Stimulated activated memory B cell treated with anti-CD40 and anti-IgM and Interleukin-4, amounts not matched to agents 10 μg/mL and 1 μg/mL and 100 μg/mL, for 72 hours (primary cell): ENCODE data around the gene LETM1.

Experiments
- ATAC-seq: fragments of 150-1000 bp; cut with Tn5 transposase; 2 replicates; pipeline ENCODE4 v1.10.0; 2021
- H3K27ac Mint-ChIP-seq: one replicate; pipeline ENCODE4 v1.8.0; 2022; ENCODE audit warnings: mild to moderate bottlenecking, mixed read lengths
- H3K27me3 Mint-ChIP-seq: one replicate; pipeline ENCODE4 v1.8.0; 2022; ENCODE audit warnings: mixed read lengths
- H3K36me3 Mint-ChIP-seq: one replicate; pipeline ENCODE4 v1.8.0; 2022; ENCODE audit warnings: mixed read lengths
- H3K4me1 Mint-ChIP-seq: one replicate; pipeline ENCODE4 v1.8.0; 2022; ENCODE audit warnings: mixed read lengths
- H3K4me3 Mint-ChIP-seq: one replicate; pipeline ENCODE4 v1.8.0; 2022; ENCODE audit warnings: mild to moderate bottlenecking, moderate library complexity, mixed read lengths
- H3K9me3 Mint-ChIP-seq: one replicate; pipeline ENCODE4 v1.8.0; 2022; ENCODE audit warnings: mixed read lengths

LETM1 gene

GRCh38 chr4:1856071-1856942 is at the start of gene LETM1:
TSS of gene LETM1 (minus strand) at chr4:1856156. CDS start at chr4:1855950, 206 bp downstream.
- peak; percentile 98 for ATAC-seq
- Mint-ChIP-seq H3K27ac (peak within 1 kb of the TSS; percentile 74), H3K9me3 (no peaks in the 10 kb centered on the region), H3K27me3 (no peaks in the 10 kb centered on the region), H3K4me1 (peaks cover 39% of the 10 kb centered on the region), H3K4me3 (peak within 1 kb of the TSS; percentile 86), H3K36me3 (no peaks in the 10 kb centered on the region)

DNA sequence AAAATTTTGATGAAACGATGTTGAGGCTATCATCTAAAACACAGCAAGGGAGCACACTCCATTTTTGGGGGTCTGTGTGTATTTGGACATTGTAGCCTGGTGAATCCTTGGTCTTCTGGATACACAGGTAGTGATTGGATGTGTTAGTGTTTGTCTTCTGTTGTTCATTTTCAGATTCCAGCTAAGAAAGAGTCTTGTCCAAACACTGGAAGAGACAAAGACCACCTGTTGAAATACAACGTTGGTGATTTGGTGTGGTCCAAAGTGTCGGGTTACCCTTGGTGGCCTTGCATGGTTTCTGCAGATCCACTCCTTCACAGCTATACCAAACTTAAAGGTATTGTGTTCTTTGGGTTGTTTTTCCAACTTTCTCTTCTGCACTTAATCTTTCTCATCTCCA is 48.1 kb upstream of the LETM1 start:
- Mint-ChIP-seq H3K27ac (no peak overlapping the region), H3K4me1 (peaks cover 18% of the 10 kb centered on the region), H3K4me3 (no peak overlapping the region), H3K9me3 (no peaks in the 10 kb centered on the region), H3K27me3 (no peaks in the 10 kb centered on the region), H3K36me3 (peaks cover 64% of the 10 kb centered on the region)
- ATAC-seq, result no peak

DNA sequence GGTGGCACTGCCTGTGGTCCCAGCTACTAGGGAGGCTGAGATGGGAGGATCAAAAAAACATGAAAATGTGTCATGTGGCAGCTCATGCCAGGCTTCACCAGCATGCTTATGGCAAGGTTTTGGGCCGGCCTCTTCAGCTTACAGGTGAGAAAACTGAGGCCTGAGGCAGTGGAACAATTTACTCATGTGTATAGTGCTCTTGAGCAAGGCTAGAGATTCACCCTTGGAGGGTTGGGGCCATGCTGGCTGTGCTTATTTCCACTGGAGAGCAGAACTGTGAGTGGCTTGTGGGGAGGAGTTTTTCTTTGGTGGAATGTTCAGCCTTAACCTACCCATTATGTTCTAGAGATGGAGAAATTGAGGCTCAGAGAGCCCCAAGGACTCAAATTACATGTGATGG is 47.1 kb upstream of the LETM1 start:
- peaks cover 19% of the 10 kb centered on the region for H3K4me1 Mint-ChIP-seq
- H3K27ac Mint-ChIP-seq, result no peak overlapping the region
- H3K4me3 Mint-ChIP-seq, result no peak overlapping the region
- H3K27me3 Mint-ChIP-seq, result no peaks in the 10 kb centered on the region
- ATAC-seq, result no peak
- H3K36me3 Mint-ChIP-seq, result peaks cover 60% of the 10 kb centered on the region
- H3K9me3 Mint-ChIP-seq, result no peaks in the 10 kb centered on the region

DNA sequence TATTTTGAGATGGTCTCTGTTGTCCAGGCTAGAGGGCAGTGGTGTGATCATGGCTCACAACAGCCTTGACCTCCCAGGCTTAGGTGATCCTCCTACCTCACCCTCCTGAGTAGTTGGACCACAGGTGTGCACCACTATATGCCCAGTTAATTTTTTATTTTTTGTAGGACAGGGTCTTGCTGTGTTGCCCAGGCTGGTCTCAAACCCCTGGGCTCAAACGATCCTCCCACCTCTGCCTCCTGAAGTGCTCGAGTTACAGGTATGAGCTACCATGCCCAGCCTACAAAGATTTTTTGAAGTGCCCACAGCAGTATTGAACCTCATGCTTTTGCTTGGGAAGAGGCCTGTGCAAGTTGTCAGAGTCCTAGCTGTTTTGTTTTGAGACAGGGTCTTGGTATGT is 46.3 kb upstream of the LETM1 start:
- peaks cover 54% of the 10 kb centered on the region for H3K36me3 Mint-ChIP-seq
- ATAC-seq, result no peak
- no peaks in the 10 kb centered on the region for H3K9me3 Mint-ChIP-seq
- no peak overlapping the region for H3K4me3 Mint-ChIP-seq
- H3K27ac Mint-ChIP-seq, result no peak overlapping the region
- peaks cover 16% of the 10 kb centered on the region for H3K4me1 Mint-ChIP-seq
- H3K27me3 Mint-ChIP-seq, result no peaks in the 10 kb centered on the region

DNA sequence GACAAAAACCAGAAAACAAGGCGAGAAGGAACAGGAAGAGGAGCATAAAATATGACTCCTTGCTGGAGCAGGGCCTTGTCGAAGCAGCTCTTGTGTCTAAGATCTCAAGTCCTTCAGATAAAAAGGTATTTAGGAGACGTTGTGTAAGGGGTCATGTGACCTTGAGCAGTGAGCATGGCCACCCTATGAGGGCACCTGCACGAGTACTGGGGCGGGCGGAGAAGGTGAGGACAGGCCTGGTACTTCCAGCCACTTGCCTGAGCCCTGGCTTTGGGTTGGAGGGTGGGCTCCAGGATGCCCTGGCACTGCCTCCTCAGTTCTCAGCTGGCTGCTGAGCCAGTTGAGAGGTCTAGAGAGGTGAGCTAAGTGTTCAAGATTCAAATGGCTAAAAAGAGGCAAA is 45.2 kb upstream of the LETM1 start:
- Mint-ChIP-seq H3K36me3 (peaks cover 51% of the 10 kb centered on the region), H3K27ac (no peak overlapping the region), H3K4me1 (peaks cover 10% of the 10 kb centered on the region), H3K9me3 (no peaks in the 10 kb centered on the region), H3K4me3 (no peak overlapping the region), H3K27me3 (no peaks in the 10 kb centered on the region)
- ATAC-seq, result no peak

DNA sequence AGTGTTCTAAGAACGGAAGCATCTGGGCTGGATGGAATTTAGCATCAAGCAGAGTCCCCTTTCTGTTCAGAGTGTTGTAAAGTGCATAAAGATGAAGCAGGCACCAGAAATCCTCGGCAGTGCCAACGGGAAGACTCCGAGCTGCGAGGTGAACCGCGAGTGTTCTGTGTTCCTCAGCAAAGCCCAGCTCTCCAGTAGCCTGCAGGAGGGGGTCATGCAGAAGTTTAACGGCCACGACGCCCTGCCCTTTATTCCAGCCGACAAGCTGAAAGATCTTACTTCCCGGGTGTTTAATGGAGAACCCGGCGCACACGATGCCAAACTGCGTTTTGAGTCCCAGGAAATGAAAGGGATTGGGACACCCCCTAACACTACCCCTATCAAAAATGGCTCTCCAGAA is 44.7 kb upstream of the LETM1 start:
- Mint-ChIP-seq H3K4me1 (peaks cover 10% of the 10 kb centered on the region), H3K27ac (no peak overlapping the region), H3K36me3 (peaks cover 47% of the 10 kb centered on the region), H3K4me3 (no peak overlapping the region), H3K9me3 (no peaks in the 10 kb centered on the region), H3K27me3 (no peaks in the 10 kb centered on the region)
- ATAC-seq, result no peak

- ATAC-seq, result no peak
- Mint-ChIP-seq H3K9me3 (no peaks in the 10 kb centered on the region), H3K4me3 (no peak overlapping the region), H3K36me3 (peaks cover 43% of the 10 kb centered on the region), H3K27ac (no peak overlapping the region), H3K27me3 (no peaks in the 10 kb centered on the region), H3K4me1 (peaks cover 11% of the 10 kb centered on the region)
Observed at GRCh38 chr4:1900087-1900433, 44.1 kb upstream of the LETM1 start.

GRCh38 chr4:1899149-1900086 is 43.5 kb upstream of the LETM1 start:
- Mint-ChIP-seq H3K4me1 (peaks cover 16% of the 10 kb centered on the region), H3K4me3 (peak overlapping the region; percentile 48), H3K27ac (no peak overlapping the region), H3K9me3 (no peaks in the 10 kb centered on the region), H3K36me3 (peaks cover 42% of the 10 kb centered on the region), H3K27me3 (no peaks in the 10 kb centered on the region)
- peak; percentile 89 for ATAC-seq

- ATAC-seq, result no peak
- H3K4me3 Mint-ChIP-seq, result no peak overlapping the region
Observed at GRCh38 chr4:1898681-1899080, 42.7 kb upstream of the LETM1 start.

GRCh38 chr4:1898007-1898406 is 42.1 kb upstream of the LETM1 start:
- Mint-ChIP-seq H3K4me1 (peaks cover 16% of the 10 kb centered on the region), H3K9me3 (no peaks in the 10 kb centered on the region), H3K27ac (no peak overlapping the region), H3K36me3 (peaks cover 34% of the 10 kb centered on the region), H3K27me3 (no peaks in the 10 kb centered on the region), H3K4me3 (no peak overlapping the region)
- no peak for ATAC-seq

More at GRCh38 chr4:1898681-1899080, 42.7 kb upstream of the LETM1 start:
- Mint-ChIP-seq H3K27ac (no peak overlapping the region), H3K36me3 (peaks cover 40% of the 10 kb centered on the region), H3K4me1 (peaks cover 16% of the 10 kb centered on the region), H3K9me3 (no peaks in the 10 kb centered on the region), H3K27me3 (no peaks in the 10 kb centered on the region)

GRCh38 chr4:1896658-1896991 is 40.7 kb upstream of the LETM1 start:
- no peaks in the 10 kb centered on the region for H3K9me3 Mint-ChIP-seq
- no peak for ATAC-seq
- H3K36me3 Mint-ChIP-seq, result peaks cover 23% of the 10 kb centered on the region
- H3K27ac Mint-ChIP-seq, result peak overlapping the region; percentile 72
- no peak overlapping the region for H3K4me3 Mint-ChIP-seq
- H3K4me1 Mint-ChIP-seq, result peaks cover 16% of the 10 kb centered on the region
- H3K27me3 Mint-ChIP-seq, result no peaks in the 10 kb centered on the region

- H3K9me3 Mint-ChIP-seq, result no peaks in the 10 kb centered on the region
- peak overlapping the region; percentile 72 for H3K27ac Mint-ChIP-seq
- H3K4me1 Mint-ChIP-seq, result peaks cover 16% of the 10 kb centered on the region
Observed at GRCh38 chr4:1895971-1896657, 40.2 kb upstream of the LETM1 start.

DNA sequence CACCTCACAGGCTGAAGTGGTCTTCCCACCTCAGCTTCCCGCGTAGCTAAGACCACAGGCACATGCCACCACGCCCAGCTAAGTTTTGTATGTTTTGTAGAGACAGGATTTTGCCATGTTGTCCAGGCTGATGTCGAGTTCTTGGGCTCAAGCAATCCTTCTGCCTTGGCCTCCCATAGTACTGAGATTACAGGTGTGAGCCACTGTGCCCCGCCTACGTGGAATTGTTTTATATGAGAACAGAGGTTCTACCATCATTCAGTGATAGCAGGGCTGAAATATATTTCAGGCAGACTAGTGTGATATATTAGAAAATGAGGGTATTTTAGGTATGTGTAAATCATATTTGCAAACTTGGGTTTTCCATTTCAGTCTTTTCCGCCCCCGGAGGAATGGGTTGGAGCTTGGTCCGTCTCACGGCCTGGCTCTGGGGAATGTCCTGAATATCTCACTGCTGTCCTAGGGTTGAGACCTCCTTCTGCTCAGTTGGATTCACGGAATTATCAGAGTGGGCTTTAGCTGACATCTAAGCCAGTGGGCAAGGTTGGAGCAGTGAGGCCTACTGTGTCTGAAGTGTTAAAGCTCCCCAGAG is 35.1 kb upstream of the LETM1 start:
- H3K36me3 Mint-ChIP-seq, result peaks cover 10% of the 10 kb centered on the region
- peaks cover 3% of the 10 kb centered on the region for H3K9me3 Mint-ChIP-seq
- no peak overlapping the region for H3K4me3 Mint-ChIP-seq
- ATAC-seq, result no peak
- peaks cover 25% of the 10 kb centered on the region for H3K4me1 Mint-ChIP-seq
- H3K27me3 Mint-ChIP-seq, result no peaks in the 10 kb centered on the region
- no peak overlapping the region for H3K27ac Mint-ChIP-seq

More at GRCh38 chr4:1895971-1896657, 40.2 kb upstream of the LETM1 start:
- H3K4me3 Mint-ChIP-seq, result no peak overlapping the region
- H3K36me3 Mint-ChIP-seq, result peaks cover 18% of the 10 kb centered on the region
- H3K27me3 Mint-ChIP-seq, result no peaks in the 10 kb centered on the region
- no peak for ATAC-seq

GRCh38 chr4:1887052-1887451 is 31.1 kb upstream of the LETM1 start:
- Mint-ChIP-seq H3K27ac (peak overlapping the region; percentile 63), H3K9me3 (peaks cover 3% of the 10 kb centered on the region)

DNA sequence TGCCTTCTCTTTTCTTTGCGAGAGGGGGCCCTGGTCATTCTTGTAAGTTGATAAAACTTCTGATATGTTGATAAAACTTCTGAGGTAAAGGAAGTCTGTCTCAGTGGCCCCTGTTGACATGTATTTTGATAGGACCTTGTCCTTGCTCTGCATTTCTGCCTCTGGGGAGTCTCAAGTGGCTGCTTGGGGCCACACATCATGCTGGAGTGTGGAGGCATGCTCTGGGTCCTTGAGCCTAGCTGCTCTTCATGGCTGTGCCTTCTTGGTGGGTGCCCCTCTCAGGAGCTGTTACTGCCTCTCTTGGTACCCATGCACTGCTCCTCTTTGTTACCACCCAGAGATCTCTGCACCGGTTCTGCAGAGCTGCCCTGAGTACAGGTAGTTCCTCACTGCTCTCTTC is 29.5 kb upstream of the LETM1 start:
- Mint-ChIP-seq H3K4me1 (peaks cover 36% of the 10 kb centered on the region), H3K9me3 (peaks cover 3% of the 10 kb centered on the region), H3K4me3 (no peak overlapping the region), H3K36me3 (peaks cover 9% of the 10 kb centered on the region), H3K27me3 (no peaks in the 10 kb centered on the region), H3K27ac (no peak overlapping the region)
- ATAC-seq, result no peak

More at GRCh38 chr4:1887052-1887451, 31.1 kb upstream of the LETM1 start:
- no peak overlapping the region for H3K4me3 Mint-ChIP-seq
- ATAC-seq, result no peak
- no peaks in the 10 kb centered on the region for H3K27me3 Mint-ChIP-seq
- peaks cover 4% of the 10 kb centered on the region for H3K36me3 Mint-ChIP-seq
- peaks cover 25% of the 10 kb centered on the region for H3K4me1 Mint-ChIP-seq
